Activated naive CD4-positive, alpha-beta T cell treated with anti-CD3 and anti-CD28 coated beads, Interleukin-2, amount 50 U/mL, for 72 hours (primary cell): ENCODE measurements around the gene RGS14. TPM values are rescaled to one million over a fixed set of nuclear protein-coding genes. Genes with fewer than 3 reads are reported as not detected.
"Not testable (repeated sequence)": the region's sequence is repeated elsewhere in the genome, so short reads cannot be mapped to it uniquely, and the experiment has no call there.

ENCODE experiments used
- ATAC-seq, 2 donors: fragments of 150-1000 bp; cut with Tn5 transposase; 2 replicates each; pipeline ENCODE4 v1.10.0; 2021; ENCODE audit warnings: mild to moderate bottlenecking in 2 of 2, moderate library complexity in 2 of 2
- DNase-seq, 2 donors: peaks; one replicate each; pipeline ENCODE4 v3.0.0; 2021 to 2022; ENCODE audit warnings: low spot score in 2 of 2
- H3K27ac Mint-ChIP-seq, 2 donors: one replicate each; pipeline ENCODE4 v1.8.0; 2022; ENCODE audit warnings: mild to moderate bottlenecking in 2 of 2, mixed read lengths in 2 of 2
- H3K36me3 Mint-ChIP-seq, 2 donors: one replicate each; pipeline ENCODE4 v1.8.0; 2022; ENCODE audit warnings: mixed read lengths in 2 of 2
- H3K9me3 Mint-ChIP-seq, 2 donors: one replicate each; pipeline ENCODE4 v1.8.0; 2022; ENCODE audit warnings: mixed read lengths in 2 of 2
- total RNA-seq, 2 donors: library from RNA; stranded (reverse); gene quantifications; one replicate each; pipeline ENCODE4 v1.2.3, GENCODE V29; 2022

RGS14 gene
- total RNA-seq, 2 donors from 2014 or later: 22.0 to 77.6 TPM

GRCh38 chr5:177355162-177355867 is 2.4 kb upstream of the RGS14 start:
- no peak for ATAC-seq

GRCh38 chr5:177355868-177356168 is 1.9 kb upstream of the RGS14 start:
- Mint-ChIP-seq H3K36me3 (peaks cover 11 to 44% of the 10 kb centered on the region in 2 donors), H3K9me3 (peaks cover 0 to 17% of the 10 kb centered on the region in 2 donors), H3K27ac (no peak overlapping the region)
- ATAC-seq (no peak), DNase-seq (no peak)

More at GRCh38 chr5:177355162-177355867, 2.4 kb upstream of the RGS14 start:
- H3K9me3 Mint-ChIP-seq: peaks cover 0 to 17% of the 10 kb centered on the region in 2 donors
- peaks cover 14 to 47% of the 10 kb centered on the region in 2 donors for H3K36me3 Mint-ChIP-seq
- H3K27ac Mint-ChIP-seq: no peak overlapping the region
- DNase-seq: no peak

GRCh38 chr5:177356746-177357145 is 978 bp upstream of the RGS14 start:
- H3K27ac Mint-ChIP-seq: peak overlapping the region in 1 of 2 donors; percentile 72
- peaks cover 5 to 38% of the 10 kb centered on the region in 2 donors for H3K36me3 Mint-ChIP-seq

GRCh38 chr5:177357146-177357458 is 622 bp upstream of the RGS14 start:
- DNase-seq (no peak), ATAC-seq (no peak)
- H3K36me3 Mint-ChIP-seq: peaks cover 1 to 42% of the 10 kb centered on the region in 2 donors
- peak overlapping the region; percentile 72 to 97 for H3K27ac Mint-ChIP-seq
- peaks cover 0 to 17% of the 10 kb centered on the region in 2 donors for H3K9me3 Mint-ChIP-seq

More at GRCh38 chr5:177356746-177357145, 978 bp upstream of the RGS14 start:
- DNase-seq (no peak), ATAC-seq (no peak)
- peaks cover 0 to 17% of the 10 kb centered on the region in 2 donors for H3K9me3 Mint-ChIP-seq

- Mint-ChIP-seq H3K27ac (peak overlapping the region; percentile 72 to 90), H3K9me3 (peaks cover 0 to 17% of the 10 kb centered on the region in 2 donors), H3K36me3 (peaks cover 0 to 45% of the 10 kb centered on the region in 2 donors)
- no peak for ATAC-seq
- no peak for DNase-seq
Measured at GRCh38 chr5:177358370-177358819, 671 bp downstream of the RGS14 start.

DNA sequence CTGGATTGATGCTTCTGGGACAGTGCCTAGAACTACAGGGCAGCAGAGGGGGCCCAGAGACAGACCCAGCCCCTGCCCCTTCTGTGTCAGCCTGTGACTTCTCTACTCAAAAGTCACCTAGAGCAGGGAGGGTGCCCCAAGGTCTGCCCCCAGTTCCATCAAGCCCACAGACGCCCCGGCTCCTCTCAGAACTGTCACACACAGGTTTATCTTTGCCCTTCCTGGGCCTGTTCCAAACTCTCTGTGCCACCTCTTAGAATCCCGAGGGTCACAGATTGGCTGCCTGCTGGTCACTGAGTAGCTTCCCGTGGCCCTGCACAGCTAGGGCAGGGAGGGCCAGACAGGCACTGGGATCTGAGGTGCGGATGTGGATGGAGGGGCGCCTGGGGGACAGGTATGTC is 1.7 kb downstream of the RGS14 start:
- Mint-ChIP-seq H3K27ac (peak overlapping the region; percentile 72 to 90), H3K36me3 (peaks cover 0 to 41% of the 10 kb centered on the region in 2 donors), H3K9me3 (peaks cover 0 to 13% of the 10 kb centered on the region in 2 donors)
- DNase-seq: no peak
- ATAC-seq: no peak

GRCh38 chr5:177359860-177360259 is 2.1 kb downstream of the RGS14 start:
- peaks cover 0 to 36% of the 10 kb centered on the region in 2 donors for H3K36me3 Mint-ChIP-seq

GRCh38 chr5:177360740-177361139 is 3.0 kb downstream of the RGS14 start:
- ATAC-seq, H3K9me3 Mint-ChIP-seq, H3K27ac Mint-ChIP-seq, DNase-seq: not testable (repeated sequence)
- peaks cover 0 to 28% of the 10 kb centered on the region in 2 donors for H3K36me3 Mint-ChIP-seq

More at GRCh38 chr5:177359860-177360259, 2.1 kb downstream of the RGS14 start:
- Mint-ChIP-seq H3K9me3 (peaks cover 0 to 9% of the 10 kb centered on the region in 2 donors), H3K27ac (peak overlapping the region in 1 of 2 donors; percentile 72)
- DNase-seq (no peak), ATAC-seq (no peak)

DNA sequence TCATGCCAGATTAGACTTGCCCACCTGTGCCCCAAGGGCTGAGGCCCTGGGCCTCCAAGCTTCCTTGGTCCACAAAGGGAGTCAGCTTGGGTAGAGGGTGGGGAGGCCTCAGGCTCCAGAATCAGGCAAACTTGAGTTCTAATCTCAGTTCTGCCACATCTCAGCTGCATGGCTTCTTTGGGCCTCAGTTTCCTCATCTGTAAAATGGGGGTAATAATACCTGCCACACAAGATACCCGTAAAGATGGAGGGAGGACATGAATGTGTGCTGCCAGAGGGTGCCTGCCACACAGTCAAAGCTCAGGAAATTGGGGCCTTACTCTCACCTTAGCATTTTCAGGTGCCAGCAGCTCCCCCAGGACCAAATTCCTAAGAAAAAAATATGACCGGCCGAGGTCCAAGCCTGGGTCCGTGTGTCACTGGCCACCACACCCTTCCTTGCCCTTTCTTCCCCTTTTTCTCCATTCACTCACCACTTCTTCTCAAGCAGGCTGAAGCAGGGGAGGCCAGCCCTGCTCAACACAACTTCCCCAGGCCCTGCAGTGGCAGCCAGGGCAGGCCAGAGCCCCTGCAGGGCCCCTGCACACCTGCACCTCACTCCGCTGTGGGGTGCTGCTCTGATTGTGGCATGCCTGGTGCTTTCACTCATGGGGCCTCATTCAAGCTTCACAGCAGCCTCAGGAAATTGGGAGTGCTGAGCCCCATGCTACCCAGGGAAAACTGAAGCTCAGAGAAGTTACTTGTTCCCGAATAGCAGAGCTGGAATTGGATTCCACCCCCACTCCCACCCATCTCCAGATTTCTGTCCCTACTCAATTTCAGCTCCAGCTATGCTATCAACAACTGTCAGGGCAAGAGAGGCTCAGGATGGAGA is 3.9 kb downstream of the RGS14 start:
- ATAC-seq: no peak
- peak in 1 of 2 donors; percentile 36 for DNase-seq
- H3K27ac Mint-ChIP-seq: no peak overlapping the region
- no peaks in the 10 kb centered on the region for H3K9me3 Mint-ChIP-seq
- peaks cover 0 to 21% of the 10 kb centered on the region in 2 donors for H3K36me3 Mint-ChIP-seq

- DNase-seq (no peak), ATAC-seq (no peak)
- H3K27ac Mint-ChIP-seq: peak overlapping the region; percentile 38 to 81
- H3K9me3 Mint-ChIP-seq: no peaks in the 10 kb centered on the region
- peaks cover 0 to 21% of the 10 kb centered on the region in 2 donors for H3K36me3 Mint-ChIP-seq
Measured at GRCh38 chr5:177362292-177362609, 4.5 kb downstream of the RGS14 start.

GRCh38 chr5:177362610-177363507 is 5.1 kb downstream of the RGS14 start:
- peaks cover 0 to 21% of the 10 kb centered on the region in 2 donors for H3K36me3 Mint-ChIP-seq
- peak; percentile 61 to 74 for ATAC-seq
- peak overlapping the region; percentile 41 to 81 for H3K27ac Mint-ChIP-seq
- peak; percentile 62 to 87 for DNase-seq
- H3K9me3 Mint-ChIP-seq: no peaks in the 10 kb centered on the region

DNA sequence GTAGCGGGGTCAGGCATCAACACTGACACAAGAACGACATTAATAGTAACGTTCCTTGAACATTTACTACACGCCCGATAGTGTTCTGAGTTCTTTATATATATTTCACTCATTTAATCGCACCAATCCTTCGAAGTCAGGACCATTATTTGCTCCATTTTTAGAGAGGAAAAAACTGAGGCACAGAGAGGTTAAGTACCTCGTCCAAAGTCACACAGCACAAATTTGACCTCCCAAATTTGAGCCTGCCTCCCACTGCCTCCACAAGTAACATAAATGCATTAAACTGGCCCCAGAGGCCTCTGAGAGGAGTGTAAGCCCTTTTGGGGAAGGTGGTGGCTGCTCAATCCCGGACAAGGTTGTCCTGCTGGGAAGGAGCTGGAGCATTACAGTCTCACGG is 5.8 kb downstream of the RGS14 start:
- no peaks in the 10 kb centered on the region for H3K9me3 Mint-ChIP-seq
- DNase-seq (no peak), ATAC-seq (no peak)
- H3K36me3 Mint-ChIP-seq: peaks cover 6 to 20% of the 10 kb centered on the region in 2 donors
- H3K27ac Mint-ChIP-seq: no peak overlapping the region

DNA sequence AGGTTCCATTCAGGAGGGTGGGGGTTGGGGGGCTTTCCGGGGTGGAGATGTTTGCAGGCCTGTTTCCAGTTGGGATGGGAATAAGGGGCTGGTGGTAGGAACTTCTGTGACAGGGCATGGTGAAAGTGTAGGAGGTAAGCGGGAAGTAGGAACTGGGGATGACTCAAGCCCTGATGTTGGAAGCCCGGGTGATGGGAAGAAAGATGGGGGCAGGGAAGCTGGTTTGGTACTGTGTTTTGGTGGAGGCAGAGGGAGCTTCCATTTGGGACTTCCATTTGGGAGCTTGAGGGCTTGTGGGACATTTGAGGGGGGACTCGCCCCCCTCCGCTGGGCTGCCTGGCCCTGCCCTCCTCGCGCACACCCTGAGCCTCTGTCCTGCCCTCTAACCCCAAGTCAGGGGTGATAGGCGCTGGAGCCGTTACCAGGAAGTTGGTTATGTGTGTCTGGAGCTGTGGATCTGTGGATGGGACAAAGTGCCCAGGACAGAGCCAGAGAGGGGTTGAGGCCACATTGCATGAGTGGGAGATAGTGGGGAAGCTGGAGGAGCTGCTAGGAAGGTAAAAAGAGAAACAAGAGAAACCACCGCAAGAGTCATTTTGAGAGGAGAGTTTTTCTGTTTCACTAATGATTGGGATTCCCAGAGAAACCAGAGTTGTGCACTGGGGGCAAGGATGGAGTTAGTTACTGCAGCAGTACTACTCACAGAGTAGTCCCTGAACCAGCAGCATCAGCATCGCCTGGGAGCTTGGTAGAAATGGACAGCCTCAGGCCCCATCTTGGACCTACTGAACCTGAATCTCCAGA is 6.6 kb downstream of the RGS14 start:
- ATAC-seq: peak; percentile 68

DNA sequence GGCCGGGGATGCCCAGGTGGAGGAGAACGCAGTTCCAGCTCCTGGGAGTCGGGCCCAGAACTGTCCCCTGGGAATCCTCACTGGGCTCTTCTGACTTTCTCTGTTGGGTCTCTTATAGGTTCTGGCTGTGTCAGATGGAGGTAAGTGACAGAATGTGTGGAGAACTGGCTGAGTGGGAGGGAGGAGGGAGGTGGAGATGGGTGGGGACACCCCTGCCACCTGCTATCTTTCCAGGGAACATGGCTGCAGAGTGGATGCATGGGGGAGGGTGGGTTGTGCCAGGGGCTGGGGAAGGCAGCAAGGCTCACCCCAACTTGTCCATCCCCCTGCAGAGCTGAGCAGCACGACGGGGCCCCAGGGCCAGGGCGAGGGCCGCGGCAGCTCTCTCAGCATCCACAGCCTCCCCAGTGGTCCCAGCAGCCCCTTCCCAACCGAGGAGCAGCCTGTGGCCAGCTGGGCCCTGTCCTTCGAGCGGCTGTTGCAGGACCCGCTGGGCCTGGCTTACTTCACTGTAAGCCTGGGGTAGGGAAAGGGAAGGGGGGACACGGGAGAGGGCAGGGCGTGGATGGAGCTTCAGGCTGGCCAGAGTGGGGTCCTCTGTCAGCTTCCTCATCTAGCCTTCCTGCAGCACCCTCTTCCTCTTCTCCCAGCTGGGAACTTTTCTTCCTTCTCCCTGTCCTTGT is 8.3 kb downstream of the RGS14 start:
- Mint-ChIP-seq H3K9me3 (no peaks in the 10 kb centered on the region), H3K27ac (no peak overlapping the region), H3K36me3 (peaks cover 14 to 26% of the 10 kb centered on the region in 2 donors)
- ATAC-seq (no peak), DNase-seq (no peak)

More for the DNA sequence above, 6.6 kb downstream of the RGS14 start:
- Mint-ChIP-seq H3K36me3 (peaks cover 13 to 20% of the 10 kb centered on the region in 2 donors), H3K9me3 (no peaks in the 10 kb centered on the region), H3K27ac (peak overlapping the region in 1 of 2 donors; percentile 70)
- DNase-seq: no peak
